Measurements from ENCODE around the gene KIAA0319L.

- TF ChIP-seq CTCF (IDR thresholded peaks at IDR 0.05) (no peak), EP300 (IDR thresholded peaks at IDR 0.05) (no peak)
Measured at GRCh38 chr1:35463232-35463631, 94.0 kb downstream of the KIAA0319L start.

Data from esophagus muscularis mucosa (tissue), 3 donors.